ENCODE results near the gene HTR2B.
"Not testable (repeated sequence)": the region's sequence is repeated elsewhere in the genome, so short reads cannot be mapped to it uniquely, and the experiment has no call there.

HTR2B gene

DNA sequence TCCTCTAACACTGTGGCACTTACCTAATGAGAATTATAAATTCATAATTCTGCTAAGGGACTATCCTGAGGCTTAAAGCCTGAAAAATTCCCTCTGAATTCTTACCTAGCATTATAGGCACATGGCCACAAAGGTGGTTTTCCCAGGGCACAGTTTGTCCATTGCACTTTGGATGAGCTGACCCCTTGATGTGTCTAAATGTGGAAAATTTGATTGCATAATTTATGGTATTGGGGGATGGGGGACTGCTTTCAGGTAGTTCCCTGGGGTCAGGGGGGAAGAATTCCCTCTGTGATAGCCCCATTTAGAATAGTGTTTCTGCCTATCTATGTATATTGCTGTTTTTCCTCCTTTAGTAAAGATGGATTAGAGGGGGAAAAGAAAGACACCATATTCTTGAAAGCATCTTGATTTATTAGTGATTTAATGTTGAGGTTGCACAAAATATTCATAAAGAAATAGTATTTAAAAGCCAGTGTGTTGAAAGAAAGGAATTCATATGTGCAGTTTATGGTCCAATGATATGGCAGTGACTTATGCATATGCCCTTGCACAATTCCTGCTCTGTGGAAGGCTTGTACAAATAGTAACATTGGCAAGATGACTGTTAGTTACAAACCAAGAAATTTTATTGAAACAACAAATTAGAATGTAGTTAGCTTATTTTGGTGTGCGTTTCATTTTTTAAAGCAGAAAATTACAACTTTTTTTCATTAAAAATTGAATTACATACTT lies 8.7 kb upstream of the HTR2B start:
- DNase-seq: no peak

DNA sequence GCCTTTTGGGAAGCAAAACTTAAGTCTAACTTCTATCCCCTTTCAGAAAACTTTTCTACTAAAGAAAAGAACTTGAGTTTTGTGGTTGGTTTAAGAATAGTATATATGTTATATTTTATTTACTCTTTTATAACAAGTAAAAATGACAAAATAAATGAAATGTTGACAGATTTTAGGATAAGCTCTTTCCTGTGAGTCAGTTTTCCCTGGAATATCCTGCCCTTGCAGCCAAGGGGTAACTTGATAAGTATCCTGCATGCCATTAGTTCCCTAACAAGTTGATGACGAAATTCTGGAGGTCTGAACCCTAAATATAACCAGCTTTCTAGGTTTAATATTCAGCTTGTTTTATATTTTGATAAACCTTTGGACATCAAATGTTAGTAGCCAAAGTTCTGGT lies 7.3 kb upstream of the HTR2B start:
- DNase-seq: no peak

DNA sequence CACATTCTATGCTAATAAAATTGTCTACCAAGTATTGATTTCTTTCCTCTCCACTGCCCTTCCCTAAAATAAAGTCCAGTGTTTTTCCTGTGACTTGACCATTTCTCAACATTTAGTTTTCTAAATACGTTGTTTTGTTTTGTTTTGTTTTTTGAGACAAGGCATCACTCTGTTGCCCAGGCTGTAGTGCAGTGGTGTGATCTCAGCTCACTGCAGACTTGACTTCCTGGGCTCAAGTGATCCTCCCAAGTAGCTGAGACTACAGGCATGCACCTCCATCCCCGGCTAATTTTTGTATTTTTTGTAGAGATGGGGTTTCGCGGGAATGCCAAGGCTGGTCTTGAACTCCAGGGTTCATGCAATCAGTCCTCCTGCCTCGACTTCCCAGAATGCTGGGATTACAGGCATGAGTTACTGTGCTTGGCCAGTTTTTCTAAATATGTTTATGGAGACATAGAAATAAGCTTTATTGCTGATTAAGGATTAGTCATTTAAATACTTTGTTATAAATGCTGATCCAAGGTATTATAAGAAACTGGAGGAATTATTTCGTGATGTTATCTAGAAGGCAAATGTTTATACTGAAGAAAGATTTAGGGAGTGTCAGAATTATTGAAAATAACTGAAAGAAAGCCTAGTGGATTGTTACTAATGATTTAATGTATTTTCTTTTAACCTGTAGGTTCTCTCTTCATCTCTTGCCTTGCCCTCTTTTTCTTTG lies 5.7 kb upstream of the HTR2B start:
- DNase-seq: no peak

DNA sequence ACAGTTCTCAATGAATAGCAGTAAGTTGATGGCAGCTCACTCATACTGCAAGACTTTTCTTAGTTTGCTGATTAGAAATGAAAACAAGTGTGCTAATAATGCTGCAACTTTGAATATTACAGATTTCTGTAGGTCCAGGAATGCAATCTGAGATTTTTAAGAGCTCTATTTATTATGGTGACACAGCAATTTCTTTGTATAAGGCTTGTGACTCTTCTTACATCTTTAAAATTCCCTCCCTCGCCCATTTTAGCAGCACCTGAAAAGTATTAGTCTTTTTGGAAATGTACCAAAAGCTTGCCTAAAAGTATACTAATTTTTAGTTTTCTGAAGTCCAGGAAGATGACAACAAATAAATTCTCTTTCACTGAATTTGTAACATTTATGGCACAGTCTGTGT lies 4.4 kb upstream of the HTR2B start:
- no peak for DNase-seq

DNA sequence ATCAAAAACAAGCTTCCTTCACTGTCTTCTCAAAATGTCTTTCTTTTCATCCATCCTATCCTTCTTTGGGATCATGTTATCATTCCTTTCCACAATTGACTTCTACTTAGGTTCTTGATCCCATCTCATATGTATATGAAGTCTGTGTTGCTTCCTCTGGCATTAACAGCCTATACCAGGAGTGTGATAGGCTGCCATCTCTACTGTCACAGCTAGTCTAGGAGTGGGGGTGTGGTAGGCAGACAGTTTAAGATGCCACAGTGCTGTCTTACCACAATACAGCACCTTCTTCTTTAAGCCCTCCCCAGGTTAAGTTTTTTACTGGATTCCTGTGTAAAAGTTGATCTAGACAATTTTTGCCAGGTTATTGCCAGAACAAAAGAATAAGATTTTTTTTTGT lies 3.7 kb upstream of the HTR2B start:
- no peak for DNase-seq

DNA sequence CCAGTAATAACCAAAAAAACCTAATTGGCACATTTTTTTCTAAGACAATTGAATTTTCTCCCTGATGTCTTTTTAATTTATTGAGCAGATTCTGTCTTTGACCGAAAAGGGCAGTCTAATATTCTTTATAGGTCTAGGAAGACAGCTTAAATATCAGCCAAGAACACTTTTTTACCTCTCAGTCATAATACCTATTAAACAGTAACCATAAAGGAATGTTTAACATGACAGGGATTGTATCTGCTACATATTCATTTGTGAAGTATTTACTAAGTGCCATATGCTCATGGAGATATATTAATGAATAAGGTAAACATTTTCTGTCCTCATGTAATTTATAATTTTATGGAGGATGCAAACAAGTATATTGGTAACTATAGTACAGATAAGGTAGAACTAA lies 3.1 kb upstream of the HTR2B start:
- no peak for DNase-seq

DNA sequence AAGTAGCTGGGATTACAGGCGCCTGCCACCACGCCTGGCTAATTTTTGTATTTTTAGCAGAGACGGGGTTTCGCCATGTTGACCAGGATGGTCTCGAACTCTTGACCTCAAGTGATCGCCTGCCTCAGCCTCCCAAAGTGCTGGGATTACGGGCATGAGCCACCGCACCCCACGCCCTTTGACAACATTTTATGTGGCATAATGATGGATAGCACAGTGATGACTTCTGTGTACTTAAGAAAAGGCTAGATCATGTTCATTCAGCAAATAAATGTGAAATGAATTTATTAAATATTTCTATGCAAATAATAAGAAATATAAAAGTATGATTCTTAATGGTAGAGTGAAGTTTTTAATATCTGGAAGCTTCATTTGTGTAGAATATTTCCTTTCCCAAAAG lies 2.6 kb upstream of the HTR2B start:
- no peak for DNase-seq

DNA sequence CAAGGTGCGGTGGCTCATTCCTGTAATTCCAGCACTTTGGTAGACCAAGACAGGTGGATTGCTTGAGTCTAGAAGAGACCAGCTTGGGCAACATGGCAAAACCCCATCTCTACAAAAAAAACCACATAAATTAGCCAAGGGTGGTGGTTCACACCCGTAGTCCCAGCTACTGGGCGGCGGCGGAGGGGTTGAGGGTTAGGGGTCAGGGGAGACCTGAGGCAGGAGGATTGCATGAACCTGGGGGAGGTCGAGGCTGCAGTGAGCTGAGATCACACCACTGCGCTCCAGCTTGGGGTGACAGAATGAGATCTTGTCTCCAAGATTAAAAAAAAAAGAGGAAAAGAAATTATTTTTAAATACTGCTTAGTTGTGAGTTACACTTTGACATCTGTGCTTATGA lies 1.3 kb upstream of the HTR2B start:
- no peak for DNase-seq

DNA sequence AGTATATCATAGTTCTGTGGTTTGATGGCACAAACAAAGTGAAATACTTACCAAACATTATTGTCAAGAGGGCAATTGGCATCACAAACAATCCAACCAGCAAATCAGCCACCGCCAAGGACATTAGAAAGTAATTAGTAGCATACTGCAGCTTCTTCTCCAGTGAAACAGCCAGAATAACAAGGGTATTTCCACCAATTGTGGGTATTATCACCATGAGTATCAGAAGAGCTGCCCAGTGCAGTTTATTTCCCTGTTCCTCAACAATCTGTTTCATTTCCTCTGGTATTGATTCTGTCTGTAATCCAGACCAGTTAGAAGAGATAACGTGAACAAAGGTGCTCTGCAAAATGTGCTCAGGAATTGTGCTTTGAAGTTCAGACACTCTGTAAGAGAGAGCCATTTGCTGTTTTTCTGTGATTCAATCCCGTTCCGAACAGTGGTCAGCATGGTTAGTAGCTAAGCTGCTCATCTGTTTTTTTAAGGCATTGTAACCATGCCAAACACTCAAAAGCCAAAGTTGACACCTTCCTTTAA lies 1.4 kb downstream of the HTR2B start:
- DNase-seq: no peak

DNA sequence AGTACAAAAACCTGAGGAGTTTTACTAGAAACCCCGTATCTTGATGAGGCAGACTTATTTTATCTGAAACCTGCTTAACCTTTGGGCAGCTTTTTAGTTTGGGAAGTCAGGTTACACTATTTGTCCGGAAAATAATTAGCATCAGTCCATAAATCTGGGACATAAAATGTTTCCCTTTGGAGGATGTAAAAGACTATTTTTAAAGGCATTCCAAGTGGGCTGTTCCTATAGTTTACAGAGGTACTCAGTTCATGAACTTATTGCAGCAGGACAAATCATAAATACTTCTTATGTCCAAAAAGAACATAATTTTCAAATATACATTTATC lies 6.3 kb downstream of the HTR2B start:
- no peak for DNase-seq

DNA sequence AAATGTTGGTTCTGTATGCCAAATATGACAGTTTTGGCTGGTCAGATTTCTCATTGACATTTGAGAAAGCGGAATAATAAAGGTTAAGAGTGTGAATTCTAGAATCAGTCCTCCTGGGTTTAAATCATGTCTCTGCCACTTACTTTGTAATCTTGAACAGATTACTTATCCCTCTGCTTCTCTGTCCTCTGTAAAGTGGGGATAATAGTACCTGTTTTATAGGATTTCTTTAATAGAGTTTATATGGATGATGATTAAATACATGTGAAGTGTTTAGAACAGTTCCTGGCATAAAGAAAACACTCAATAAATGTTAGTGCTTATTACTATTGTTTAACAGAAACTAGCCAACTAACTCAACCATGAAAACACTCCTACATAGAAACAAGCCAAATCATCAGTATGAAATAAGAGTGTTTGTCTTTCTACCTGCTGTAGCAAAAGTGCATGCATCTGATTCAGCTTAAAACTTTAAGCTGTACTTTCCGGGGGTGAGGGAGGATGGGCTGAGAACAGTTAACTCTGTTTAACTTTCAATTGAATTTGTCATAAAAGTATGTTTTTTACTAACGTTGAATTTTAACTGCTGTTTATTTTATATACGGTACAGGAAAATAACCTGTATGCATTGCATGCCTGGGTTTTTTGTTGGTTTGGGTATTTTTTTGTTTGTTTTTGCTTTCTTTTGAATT lies 6.8 kb downstream of the HTR2B start:
- no peak for DNase-seq

DNA sequence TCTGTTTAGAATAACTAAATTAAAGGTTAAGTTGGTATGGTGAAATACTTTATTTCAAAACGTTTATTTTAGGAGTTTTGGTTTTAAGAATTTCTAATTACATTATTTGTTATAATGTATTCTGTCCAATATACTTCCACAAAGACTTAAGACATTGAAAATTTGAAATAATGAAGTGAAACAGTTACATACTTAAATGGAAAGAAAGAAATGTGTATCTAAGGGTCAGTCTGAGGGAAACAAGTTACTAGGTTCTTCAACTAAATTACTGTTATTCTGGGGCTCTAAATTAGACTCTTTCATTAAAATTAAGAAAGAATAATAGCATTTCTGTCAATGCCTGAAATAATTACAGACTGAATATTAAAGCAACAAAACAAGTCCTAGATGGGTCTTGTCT lies 7.7 kb downstream of the HTR2B start:
- DNase-seq: no peak

DNA sequence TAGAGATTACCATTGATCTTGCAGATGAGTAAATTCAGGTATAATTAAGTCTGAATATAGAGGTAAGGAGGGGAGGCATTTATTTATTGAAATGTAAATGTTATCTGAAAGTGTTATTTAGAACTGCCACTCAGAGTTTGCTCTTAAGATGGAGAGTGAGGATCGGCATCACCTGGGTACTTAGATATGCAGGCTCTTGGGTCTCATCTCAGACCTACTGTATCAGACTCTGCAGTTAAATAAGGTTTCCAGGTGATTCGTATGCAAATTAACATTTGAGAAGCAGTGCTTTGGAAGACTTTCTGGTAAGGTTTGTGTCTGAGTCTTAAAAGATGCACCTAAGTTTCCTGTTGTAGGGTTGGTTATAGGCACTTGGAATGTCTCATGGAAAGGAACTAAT lies 9.2 kb downstream of the HTR2B start:
- DNase-seq: no peak

DNA sequence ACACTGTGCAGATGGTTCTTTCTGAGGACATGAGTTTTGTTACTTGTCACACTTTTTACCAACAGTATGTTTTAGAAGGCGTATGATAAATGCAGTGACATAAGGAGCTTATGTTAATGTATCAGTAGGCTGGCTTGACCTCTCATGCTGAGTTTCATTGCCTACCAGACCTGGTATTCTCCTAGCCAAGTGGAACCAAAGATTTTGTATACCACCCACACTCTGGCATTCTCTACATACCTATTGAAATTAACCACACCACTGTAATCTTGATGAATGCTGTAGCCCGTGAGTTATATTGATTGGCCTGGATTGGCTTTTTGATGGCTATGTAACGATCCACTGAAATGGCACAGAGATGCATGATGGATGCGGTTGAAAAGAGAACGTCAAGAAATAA lies 11.4 kb downstream of the HTR2B start:
- no peak for DNase-seq

DNA sequence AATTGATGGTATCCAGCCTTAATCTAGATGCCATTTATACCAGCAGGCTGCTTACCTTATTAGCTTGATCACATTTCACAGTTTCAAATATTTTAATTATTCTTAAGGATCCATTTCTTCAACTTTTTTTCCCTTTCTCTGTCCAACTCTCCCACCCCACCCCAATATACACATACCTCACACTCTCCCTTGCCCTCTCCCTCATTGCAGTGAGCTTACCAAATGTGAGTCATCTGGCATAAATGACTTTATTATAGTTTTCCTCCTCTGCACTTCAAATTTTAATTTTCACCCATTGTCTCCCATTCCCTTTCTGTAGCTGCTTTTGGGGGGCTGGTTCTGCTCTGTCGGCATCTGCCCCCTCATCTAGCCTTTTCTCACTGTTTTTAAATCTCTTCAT lies 12.9 kb downstream of the HTR2B start:
- DNase-seq: peak in 2 of 56 donors; percentile 4 to 22

DNA sequence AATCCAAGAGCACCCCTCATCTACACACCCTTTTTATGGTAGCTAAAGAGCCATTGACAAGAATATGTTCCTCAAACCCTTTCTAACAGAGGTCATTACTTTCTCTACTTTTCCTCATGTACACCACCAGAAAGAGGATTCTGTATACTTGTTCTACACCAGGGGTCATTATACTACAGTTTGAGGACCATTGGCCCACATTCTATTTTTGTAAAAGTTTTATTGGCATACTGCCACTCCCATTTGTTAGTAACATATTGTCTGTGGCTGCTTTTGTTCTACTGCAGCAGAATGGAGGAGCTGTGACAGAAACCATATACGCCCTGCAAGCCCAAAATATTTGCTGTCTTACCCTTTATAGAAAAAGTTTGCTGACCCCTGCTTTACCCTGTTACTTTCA lies 14.3 kb downstream of the HTR2B start:
- DNase-seq: no peak

DNA sequence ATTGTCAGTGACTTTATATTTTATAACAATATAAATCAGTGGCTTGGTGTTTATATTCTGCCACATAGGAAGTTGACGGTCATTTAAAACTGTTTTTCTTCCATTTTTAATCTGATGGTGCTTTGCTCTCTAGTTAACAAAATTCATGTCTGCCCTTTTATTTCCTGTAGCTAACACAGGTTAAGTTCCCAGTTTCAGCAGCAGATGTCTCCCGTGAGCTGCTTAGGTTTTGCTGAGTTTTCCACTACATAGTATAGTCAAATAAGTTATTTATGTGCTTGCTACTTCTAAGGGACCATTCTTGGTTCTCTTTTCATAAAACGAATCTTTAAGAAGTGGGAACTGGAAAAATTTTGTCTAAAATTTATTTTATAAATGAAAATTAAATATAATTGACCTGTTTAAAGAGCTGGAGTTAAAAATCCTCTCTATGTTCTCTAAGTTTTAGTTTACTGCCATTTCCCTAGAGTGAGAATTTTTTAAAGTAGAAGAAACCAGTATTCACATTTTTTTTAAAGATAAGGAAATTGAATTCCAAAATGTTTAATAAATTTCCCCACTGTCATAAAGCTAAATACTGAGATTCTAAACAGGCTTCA lies 20.6 kb downstream of the HTR2B start:
- DNase-seq: peak in 39 of 56 donors; percentile 2 to 80 (median 18)

DNA sequence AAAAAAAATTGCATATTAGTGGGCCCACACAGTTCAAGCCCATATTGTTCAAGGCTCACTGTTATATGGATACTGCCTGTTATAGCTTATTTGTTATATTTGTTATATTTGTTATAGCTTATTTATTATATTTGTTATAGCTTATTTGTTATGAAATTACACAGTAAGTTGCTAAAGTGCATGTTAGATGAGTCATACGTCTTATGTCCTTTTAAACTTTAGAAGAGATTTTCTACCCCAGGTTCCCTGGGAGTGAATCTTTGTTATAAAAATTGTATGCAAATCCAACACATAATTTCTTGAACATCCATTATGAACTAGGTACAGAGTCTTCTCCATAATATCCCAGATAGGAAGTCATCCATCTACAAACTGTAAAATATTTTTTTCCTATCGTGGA lies 22.1 kb downstream of the HTR2B start:
- DNase-seq: no peak

DNA sequence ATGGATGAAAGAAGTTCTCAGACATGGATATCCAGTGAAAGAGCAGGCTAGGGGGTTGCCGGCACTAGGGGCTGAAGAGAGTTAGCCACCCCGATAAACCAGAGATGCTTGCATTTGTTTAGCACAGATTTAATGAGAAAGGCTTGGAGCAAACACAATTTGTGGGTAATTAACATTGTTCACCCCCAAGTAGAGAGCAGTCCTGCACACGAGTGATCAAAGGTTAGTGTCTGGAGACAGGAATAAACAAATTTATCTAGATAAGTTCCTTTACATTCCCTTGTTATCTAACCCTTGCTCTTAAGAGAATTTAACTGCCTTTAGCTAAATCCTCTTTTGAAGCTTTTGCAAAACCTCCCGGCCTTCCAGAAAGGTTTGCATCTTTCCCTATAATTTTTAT lies 23.9 kb downstream of the HTR2B start:
- no peak for DNase-seq

DNA sequence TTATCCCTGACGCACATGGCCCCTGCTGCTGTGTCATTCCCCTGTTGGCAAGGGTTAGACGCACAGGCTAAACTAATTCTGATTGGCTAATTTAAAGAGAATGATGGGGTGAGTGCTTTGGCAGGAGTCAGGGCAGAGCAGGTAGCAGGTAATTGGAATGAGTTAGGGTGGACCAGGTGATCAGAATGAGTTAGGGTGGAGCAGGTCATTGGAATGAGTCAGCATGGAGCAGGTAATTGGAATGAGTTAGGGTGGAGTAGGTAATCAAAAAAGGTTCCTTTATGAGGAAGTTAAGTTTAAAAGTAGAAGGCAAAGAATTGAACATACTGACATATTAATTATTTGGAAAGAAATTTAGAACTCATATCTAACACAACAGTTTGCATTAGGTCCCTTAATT lies 24.5 kb downstream of the HTR2B start:
- not testable (repeated sequence) for DNase-seq

DNA sequence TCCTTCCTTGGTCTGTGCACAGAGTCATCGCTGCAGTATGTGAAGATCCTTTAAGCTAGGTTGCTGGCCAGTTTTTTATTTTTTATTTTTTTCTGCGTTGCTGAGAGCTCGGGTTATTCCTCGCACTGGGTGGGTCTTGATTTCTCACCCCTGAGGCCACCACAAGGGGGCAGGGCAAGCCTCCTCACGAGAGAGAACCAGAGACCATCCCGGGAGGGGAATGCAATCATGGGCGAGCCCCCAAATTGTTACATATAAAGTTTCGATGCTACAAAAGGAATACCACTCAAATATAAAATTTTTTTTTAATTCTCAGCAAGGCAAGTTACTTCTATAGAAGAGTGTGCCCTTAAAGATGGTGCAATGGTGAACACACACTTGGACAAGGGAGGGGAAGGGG lies 24.9 kb downstream of the HTR2B start:
- no peak for DNase-seq

DNA sequence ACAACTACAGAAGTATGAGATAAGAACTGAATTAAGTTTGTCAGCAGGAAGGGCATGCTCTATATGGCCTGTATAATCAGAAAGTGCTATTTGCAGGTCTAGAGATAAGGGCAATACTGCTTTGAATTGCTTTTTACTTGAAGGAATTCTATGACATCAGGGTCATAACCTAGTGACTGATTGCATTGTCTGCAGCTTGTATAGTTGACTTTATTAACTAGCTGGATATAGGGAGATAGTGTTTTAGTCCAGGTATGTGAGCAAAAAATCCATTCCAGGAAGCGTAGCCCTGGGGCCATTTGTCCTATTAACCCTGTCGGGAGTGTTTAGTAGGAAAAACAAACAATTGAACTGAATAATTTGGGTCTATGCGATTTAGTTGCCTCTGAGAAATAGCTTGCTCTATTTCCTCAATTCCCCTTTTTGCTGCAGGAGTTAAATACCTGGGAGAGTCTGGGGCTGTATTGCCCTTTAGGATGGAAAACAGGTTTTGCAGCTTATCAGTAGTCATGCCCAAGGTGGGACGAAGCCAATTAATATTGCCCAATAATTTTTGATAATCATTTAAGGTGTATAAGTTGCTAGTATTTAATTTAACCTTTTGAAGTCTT lies 30.0 kb downstream of the HTR2B start:
- no peak for DNase-seq
